DLD1 (cell line): ENCODE results near the gene PSMB10.
"Not testable (repeated sequence)": the region's sequence is repeated elsewhere in the genome, so short reads cannot be mapped to it uniquely, and the experiment has no call there.

Experiments
- in situ Hi-C: cut with HindIII; loops from 2 replicates; pipeline ENCODE4 v1.10.0; 2017; ENCODE audit warnings: low sequenced_read_pairs

The PSMB10 gene

DNA sequence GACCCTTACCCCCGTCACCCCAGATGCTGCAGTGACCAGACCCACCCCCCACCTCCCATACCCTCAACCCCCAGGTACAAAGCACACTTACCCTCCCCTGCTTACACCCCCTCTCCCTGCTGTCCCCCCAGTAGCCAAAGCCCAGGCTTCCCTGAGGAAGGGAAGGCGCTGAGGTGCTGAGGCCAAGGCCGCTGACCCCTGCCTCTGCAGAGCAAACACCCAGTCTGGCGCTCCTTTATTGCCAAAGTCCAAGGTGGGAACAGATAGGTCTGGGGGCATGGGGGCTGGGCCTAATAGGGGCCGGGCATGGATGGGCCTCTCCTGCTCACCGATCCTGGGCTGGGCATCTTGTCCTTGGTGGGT is 6.6 kb upstream of the PSMB10 start:
- in situ Hi-C loops, result no loop called here

DNA sequence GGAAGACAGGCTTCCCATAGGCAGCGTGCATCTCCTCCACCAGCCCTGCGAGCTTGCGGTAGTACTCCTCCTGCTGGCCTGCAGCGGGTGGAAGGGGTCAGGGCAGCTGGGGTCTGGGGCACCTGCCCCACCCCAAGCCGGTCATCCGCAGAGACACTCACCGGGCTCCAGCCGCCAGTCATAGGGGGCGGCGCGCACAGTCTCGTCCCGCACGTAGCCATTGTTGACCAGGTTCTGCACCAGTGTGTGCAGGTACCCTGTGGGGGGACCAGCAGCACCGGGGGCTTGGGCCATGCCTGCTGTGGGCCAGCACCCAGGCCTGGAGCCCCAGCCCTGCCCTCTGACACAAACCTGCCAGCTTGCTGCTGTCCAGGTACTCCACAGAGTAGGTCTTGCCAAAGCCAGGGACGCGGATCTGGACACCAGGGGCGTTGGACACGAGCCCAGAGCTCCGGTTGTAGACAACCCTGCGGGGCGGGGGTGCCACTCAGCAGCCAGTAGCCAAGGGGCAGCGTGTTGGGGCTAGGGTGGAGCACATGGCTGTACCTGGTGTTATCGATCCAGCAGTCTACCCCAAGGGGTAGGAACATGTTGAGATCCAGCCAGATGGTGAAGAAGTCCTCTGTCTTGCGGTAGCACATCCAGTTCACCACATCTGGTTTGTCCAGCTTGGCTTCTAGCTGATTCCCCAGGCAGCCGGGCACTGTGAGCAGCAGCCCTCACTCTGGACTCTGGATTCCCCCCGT is 6.0 kb upstream of the PSMB10 start:
- in situ Hi-C loops, result no loop called here

DNA sequence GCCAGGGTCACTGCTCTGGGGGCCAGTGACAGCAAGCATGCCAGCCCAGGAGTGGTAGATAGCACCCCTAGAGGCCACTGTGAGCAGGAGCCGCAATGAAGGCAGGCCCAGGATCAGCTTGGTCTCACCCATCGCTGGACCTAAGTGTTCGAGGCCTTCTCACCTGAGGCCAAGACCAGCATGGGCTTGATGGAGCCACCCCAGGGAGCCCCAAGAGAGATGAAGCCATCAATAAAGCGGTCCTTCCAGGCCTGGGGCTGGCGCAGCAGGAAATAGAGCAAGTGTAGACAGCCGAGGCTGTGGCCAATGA is 5.5 kb upstream of the PSMB10 start:
- in situ Hi-C loops, result no loop called here

DNA sequence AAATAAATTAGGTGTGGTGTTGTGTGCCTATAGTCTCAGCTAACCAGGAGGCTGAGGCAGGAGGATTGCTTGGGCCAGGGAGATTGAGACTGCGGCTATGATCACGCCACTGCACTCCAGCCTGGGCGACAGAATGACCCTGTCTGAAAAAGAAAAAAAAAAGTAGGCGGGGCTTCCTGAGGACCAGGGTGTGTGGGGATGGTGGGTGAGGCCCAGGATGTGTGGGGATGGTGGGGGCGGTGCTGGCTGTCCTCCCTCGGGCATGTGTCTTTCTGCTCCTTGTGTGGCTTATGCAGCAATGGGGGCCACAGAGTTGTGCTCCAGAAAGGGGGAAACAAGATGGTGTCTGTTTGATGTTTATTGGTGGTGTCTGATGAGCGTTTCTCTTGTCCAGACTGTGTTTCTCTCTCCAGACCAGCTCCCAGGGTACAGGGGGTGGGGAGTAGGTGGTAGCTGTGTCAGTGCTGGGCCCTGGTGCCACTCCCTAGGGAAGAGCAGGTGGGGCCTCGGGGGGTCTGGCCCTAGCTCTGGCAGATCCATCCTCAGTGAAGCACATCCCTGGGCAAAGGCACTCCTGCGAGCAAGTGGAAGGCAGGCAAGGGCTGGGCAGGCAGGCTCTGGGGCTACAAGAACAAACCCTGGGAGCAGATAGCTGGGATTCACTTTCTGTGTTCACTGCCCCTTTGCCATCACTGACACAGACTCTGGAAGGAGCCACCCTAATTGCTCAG is 5.0 kb upstream of the PSMB10 start:
- in situ Hi-C loops, result no loop called here

DNA sequence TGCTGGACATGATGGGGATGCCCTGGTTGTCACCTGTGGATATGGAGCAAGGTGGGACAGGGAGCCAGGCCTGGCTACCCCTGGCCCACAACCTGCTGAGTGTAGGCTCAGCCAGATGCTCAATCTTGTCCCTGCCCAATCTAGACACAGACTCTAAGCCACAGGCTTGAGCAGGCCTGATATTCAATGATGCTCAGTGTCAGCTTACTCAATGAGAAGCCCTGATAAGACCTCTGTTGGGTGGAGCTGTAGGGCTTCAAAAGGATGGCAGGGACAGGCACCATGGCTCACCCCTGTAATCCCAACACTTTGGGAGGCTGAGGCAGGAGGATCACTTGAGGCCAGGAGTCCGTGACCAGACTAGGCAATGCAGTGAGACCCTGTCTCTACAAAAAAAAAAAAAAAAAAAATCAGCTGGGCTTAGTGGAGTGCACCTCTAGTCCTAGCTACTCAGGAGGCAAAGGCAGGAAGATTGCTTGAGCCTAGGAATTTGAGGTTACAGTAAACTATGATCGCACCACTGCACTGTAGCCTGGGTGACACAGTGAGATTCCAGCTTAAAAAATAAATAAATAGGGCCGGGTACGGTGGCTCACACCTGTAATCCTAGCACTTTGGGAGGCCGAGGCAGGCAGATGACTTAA is 3.9 kb upstream of the PSMB10 start:
- in situ Hi-C loops, result no loop called here

DNA sequence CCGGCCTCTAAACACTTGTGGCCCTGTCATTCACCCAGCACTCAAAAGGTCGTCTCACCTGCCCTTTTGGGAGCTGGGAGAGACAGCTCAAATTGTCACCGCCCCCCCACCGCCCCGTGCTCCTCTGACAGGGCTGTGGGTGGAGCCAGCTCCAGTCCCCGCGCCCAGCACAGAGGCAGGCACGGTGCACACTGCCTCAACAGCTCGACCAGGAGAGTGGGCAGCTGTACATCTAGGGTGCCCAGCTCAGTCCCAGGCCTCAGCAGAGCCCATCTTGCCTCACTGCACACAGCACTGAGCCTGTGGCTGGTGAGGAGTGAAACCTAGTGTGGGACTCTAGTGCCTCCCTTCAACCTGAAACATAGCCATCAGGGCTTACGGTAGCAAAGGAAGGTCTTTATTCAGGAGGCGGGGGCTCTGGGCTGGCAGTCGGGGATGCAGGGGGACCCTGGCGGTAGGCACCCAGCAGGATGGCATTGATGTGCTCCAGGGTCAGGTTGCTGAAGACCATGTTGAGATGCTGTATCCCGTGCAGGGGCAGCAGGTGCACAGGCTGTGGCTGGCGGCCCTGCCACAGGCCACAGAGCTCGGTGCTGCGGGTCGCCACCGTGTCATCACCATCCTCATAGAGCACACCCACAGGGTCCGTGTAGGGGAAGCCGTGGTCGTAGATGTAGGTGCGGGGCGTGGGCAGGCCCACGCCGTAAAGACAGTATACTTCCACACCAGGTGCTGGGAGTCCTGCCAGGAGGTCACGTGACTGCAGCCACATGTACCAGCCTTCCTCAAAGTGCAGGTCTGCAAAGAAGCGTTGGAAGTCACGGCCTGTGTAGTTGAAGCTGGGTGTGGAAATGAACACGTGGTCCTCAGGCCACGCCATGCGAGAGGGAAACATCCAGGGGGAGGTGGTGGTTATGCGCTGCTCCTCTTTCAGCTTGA is 3.1 kb upstream of the PSMB10 start:
- in situ Hi-C loops, result no loop called here

DNA sequence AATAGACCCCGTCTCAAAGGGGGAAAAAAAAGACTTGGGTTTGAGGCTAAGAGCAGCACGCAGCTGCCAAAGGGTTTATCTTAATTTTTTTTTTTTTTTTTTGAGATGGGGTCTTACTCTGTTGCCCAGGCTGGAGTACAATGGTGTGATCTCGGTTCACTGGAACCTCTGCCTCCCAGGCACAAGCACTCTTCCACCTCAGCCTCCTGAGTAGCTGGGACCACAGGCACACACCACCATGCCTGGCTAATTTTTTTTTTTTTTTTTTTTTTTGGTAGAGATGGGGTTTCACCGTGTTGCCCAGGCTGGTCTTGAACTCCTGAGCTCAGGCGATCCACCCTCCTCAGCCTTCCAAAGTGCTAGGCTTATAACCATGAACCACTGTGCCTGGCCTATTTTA is 1.1 kb upstream of the PSMB10 start:
- in situ Hi-C loops, result not testable (repeated sequence)

DNA sequence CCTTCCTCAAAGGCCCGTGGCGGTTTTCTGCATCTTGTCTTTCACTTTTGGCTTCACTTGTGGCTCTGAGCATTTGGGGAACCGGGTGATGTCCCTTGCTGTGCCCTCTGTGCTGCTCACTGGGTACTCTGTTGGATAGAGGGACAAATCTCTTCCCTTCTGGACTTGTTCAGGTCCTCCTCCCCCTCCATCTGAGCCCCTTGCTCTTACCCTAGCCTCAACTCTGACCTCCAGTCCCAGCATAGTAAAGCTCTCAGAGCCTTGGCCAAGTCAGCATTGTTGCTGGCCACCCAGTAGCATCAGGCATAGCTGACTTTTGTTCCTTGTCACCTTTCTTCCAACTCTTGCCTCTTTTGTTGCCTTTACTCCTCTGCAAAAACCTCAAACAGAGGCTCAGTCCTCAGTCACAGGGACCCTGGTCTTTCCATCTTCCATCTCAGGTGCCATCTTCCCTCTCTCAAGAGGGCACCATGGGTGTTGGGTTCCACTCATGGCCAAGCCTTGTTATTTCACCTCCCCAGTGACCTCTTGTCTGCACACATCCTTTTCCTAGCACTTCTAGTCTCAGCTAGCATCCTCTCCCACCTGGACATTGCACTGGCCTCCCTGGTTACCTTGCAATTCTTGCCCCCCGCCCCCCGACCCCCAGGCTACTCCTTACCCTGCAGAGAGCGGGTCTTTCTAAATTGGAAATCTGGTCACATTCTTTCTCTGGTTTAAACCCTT is 393 bp upstream of the PSMB10 start:
- in situ Hi-C loops, result no loop called here

DNA sequence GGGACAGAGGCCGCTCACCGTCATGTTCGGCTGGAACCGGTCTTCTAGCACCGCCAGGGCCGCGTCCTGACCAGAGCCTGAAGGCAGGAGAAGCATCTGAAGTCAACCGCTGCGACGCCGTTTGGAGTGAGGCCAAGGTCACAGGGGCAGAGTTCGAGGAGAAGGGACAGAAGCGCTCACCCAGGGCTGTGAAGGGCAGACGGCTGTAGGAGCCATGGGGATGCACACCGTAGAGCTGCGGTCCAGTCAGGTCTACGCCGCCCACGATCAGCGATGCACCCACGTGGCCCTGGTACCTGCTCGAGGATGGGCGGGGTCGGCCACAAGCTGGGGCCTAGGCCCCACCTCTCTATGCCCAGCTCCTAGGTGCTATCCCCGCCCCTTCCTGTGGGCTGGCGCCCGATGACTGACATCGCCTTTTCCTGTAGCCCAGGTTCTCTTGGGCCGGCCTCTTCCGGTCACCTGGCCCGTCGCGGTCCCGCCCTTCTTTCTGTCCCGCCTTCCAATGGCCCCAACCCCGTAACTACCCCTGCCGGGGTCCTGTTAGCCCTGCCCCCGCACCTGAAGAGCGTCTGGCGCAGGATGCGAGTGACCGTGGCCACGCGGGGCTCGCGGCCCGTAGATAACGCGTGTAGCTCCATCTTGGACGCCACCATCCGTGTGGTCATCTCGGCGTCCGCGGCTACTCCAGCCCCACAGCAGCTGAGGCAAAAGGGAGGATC is 1.1 kb downstream of the PSMB10 start:
- in situ Hi-C loops, result no loop called here

DNA sequence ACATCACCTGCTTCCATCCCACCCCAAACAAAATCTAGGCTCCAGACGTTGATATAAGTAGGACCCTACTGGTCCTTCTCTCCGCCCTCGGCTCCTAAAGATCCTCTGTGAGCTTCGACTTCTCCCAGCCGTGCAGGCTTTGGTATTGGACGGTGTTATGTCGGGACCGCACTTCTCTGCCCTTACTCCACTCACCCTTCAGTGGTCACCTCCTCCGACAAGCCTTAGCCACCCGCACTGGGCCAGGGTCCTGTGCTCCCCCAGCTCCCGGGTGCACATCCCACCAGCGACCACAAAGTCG is 1.6 kb downstream of the PSMB10 start:
- in situ Hi-C loops, result no loop called here

DNA sequence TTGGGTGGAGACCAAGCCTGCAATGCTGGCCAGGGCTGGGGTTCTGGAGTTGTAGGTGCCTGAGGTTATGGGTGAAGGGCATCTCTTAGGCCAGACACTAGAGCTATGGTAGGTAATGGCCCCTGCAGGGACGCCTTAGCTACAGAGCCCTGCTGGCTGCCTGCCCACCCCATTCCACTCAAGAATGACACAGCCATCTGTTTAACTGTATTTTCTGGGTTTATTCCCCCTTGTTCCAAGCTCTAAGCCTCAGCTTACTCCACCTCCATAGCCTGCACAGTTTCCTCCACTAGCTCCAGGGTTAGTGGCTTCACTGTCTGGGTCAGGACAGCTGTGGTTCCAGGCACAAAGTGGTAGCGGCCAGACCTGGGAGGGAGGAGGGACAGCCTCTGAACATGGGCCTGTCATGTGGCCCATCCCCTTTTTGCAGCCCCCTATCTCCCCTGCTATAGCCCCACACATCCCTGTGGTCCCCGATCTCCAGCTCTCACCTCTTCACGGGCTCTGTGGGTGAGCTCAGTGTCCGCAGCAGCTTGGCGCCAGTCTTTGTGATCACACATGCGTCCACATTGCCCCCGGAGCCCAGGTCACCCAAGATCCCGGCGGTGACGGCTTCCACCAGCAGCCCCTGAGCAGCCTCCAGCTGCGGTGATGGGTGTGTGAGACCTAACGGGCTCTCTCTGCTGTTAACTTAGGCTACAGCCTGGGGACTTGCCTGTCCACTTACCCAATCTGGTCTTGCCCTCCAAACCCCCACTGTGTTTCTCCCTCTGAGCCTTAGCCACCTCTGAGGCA is 2.1 kb downstream of the PSMB10 start:
- in situ Hi-C loops, result no loop called here

DNA sequence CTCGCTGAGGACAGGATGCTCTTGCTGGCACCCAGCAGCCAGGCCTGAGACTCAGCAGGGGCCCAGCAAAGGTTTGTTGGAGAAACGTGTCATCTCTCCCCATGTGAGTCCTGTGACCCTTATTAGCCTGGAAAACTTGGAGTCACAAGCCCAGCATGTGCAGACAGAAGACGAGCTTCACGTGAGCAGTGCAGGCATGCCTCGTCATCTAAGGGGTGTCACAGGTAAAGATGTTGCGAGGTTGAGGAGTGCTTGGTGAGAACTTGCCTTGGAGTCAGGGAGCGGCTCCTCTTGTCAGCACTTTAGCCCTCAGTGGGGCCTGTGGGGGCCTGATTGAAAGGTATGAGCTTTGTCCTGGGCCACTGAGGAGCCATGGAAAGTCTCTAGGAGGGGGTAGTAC is 2.8 kb downstream of the PSMB10 start:
- in situ Hi-C loops, result no loop called here

DNA sequence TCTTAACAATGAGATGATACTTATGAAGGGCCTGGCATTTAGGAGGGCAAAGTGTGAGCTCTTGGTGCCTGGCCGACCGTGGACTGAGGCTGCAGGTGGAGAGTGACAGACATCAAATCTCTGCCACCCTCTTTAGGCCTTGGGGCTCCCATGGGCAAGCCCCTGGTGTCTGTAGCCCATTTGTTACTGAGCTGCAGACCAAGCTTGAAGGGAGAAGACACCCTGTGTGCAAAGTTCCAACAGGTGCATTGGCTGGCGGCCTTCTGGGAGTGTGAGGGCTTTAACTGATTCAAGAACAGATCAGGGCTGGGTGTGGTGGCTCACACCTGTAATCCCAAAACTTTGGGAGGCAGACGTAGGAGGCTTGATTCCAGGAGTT is 4.2 kb downstream of the PSMB10 start:
- in situ Hi-C loops, result no loop called here

DNA sequence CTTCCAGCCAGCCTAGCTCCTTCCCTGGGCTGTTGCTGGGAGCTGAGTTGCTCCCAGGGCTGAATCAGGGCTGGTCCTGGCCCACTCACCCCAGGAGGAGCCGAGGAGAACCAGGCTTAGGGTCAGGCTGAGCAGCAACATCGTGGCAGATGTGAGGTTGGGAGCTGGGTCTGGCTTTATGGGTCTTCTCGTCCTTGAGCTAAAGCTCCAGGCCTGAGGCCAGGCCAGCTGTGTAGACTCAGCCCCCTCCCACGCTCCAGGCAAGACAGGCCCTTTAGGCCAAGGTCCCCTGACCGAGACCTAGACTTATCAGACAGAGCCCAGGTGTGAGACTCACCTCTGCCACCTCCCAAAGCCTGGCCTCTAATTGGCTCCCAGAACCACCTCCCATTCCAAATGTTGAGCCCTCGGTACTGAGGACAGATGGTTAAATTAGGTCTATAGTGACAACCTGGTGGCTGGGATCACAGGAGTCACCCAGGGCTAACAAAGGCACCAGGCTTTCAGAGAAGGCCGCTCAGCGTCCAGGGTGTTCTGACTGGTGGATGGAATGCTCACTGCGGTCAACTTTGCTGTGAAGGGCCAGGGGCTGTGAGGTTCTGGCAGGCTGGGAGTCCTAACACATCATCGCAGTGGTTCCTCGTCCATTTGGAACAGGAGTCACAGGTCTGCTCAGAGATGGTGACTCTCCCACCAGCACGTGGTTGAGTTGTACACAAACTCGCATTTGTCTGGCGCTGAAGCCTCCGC is 4.8 kb downstream of the PSMB10 start, which contains the start of gene CTRL:
TSS of gene CTRL (minus strand) at position 151 of the 750 bp plus-strand sequence. CDS start at position 141, 10 bp downstream.
- in situ Hi-C loops, result no loop called here

DNA sequence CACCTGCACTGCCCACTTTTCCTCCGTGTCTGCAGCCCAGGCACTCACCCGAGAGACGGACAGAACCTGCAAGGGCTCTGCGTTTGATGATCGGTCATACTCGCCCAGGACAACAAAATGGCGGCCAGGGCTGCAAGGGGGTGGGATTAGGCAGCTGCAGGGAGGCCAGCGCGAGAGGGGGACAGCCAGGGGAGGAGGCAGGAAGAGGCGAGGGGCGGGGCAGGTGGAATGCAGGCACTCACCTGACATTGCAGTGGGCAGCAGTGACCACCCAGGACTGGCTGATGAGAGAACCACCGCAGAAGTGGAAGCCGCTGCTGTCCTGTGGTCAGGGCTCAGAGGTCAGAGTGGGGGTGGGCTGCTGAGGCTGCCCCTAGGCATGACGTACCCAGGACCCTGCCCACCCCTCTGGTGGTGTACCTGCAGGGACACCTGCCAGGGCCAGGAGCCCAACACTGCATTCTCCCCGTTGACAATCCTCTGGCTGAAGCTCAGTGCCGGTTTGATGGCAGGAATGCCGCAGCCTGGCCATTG is 5.9 kb downstream of the PSMB10 start:
- in situ Hi-C loops, result no loop called here

DNA sequence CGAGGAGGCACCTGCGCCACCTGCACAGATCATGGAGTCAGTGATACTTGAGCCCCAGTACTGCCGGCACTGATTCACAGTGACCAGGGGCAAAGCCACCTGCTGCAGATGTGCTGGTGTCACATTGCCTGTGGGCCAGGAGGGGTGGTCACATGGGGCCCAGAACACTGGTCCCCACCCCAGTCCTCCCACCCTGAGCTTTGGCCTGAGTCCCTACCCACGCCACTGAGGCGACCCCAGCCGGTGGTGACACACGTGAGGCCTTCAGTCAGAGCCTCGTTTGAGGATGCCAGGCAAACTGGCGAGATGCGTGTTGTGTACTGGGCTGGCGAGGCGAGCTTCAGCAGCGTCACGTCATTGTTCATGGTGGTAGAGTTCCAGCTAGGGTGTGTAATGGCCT is 6.5 kb downstream of the PSMB10 start:
- in situ Hi-C loops, result no loop called here

DNA sequence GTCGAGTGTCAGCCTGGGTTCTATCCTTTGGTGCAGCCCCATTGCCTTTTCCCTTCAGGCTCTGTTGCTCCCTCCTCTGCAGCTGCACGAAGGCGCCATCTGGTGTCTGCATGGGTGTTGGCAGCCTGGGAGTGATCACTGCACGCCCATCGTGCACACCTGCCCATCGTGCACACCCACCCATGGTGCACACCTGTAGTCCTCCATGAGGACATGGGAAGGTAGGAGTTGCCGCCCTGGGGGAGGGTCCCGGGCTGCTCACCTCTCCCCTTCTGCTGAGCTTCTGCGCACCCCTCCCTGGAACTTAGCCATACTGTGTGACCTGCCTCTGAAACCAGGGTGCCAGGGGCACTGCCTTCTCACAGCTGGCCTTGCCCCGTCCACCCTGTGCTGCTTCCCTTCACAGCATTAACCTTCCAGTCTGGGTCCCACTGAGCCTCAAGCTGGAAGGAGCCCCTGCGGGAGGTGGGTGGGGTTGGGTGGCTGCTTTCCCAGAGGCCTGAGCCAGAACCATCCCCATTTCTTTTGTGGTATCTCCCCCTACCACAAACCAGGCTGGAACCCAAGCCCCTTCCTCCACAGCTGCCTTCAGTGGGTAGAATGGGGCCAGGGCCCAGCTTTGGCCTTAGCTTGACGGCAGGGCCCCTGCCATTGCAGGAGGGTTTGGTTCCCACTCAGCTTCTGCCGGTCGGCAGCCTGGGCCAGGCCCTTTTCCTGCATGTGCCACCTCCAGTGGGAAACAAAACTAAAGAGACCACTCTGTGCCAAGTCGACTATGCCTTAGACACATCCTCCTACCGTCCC is 7.9 kb downstream of the PSMB10 start:
- in situ Hi-C loops, result no loop called here
